Esophagus muscularis mucosa (tissue), 4 donors: ENCODE results near the gene BBX.

Experiments used
- CTCF ChIP-seq, 3 experiments: fragments of 200-600 bp in 2 of 3; fragments of 450-650 bp in 1 of 3; sonication (generic) in 2 of 3; IDR thresholded peaks; one replicate each; pipeline ENCODE4 v1.5.1; 2017 to 2019; ENCODE audit warnings: antibody characterized with exemption in 3 of 3, mild to moderate bottlenecking in 2 of 3, moderate library complexity in 1 of 3
- EP300 ChIP-seq: sonication (generic); formaldehyde crosslinking; IDR thresholded peaks from one replicate; pipeline ENCODE4 v1.6.1; 2017; ENCODE audit warnings: antibody characterized with exemption
- POLR2A ChIP-seq: fragments of 450-650 bp; IDR thresholded peaks from one replicate; pipeline ENCODE4 v1.6.1; 2017; ENCODE audit warnings: antibody characterized with exemption, moderate library complexity, mild to moderate bottlenecking, low read depth
- POLR2AphosphoS5 ChIP-seq, 2 donors: sonication (generic); formaldehyde crosslinking; IDR thresholded peaks; one replicate each; pipeline ENCODE4 v1.6.1; 2017; ENCODE audit warnings: antibody characterized with exemption in 2 of 2

- no peak for TF ChIP-seq POLR2A
- no peak for TF ChIP-seq CTCF (IDR thresholded peaks at IDR 0.05)
- TF ChIP-seq POLR2AphosphoS5 (IDR thresholded peaks at IDR 0.05): no peak
- TF ChIP-seq EP300: no peak
Observed at GRCh38 chr3:107498646-107499045, 24.1 kb upstream of the BBX start.
